ENCODE data around the gene TLR7. TPM values are rescaled to one million over a fixed set of nuclear protein-coding genes. Genes with fewer than 3 reads are reported as not detected.

TLR7 gene
- total RNA-seq, 1 donor from 2014 or later: not detected

DNA sequence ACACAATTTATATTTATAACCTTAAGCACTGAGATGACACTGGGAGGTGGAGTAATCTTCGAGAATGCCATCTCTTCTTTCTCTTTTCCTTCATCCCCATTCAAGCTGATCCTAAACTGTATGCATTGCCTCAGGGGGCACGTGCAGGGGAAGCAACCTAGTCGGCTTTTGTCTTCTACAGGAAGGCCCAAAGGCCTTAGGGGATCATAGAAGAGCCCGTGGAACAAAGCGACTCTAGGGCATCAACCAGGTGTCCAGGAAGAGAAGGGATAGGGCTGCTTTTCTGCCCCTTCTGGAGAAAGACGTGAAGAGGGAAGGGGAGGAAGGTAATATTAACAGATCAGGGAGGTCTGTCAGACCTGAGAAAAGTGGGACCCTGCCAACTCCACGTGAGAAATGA lies 32.6 kb downstream of the TLR7 start:
- Mint-ChIP-seq H3K4me1 (ENCODE audit: unreplicated experiment) (no peaks in the 10 kb centered on the region), H3K27ac (ENCODE audit: unreplicated experiment) (no peak overlapping the region), H3K4me3 (ENCODE audit: unreplicated experiment) (no peak overlapping the region), H3K36me3 (ENCODE audit: unreplicated experiment) (no peaks in the 10 kb centered on the region), H3K27me3 (ENCODE audit: unreplicated experiment) (peaks cover 8% of the 10 kb centered on the region), H3K9me3 (ENCODE audit: unreplicated experiment) (no peaks in the 10 kb centered on the region)
- DNase-seq (ENCODE audit: extremely low spot score, unreplicated experiment): no peak
- TF ChIP-seq, protein P1, sequence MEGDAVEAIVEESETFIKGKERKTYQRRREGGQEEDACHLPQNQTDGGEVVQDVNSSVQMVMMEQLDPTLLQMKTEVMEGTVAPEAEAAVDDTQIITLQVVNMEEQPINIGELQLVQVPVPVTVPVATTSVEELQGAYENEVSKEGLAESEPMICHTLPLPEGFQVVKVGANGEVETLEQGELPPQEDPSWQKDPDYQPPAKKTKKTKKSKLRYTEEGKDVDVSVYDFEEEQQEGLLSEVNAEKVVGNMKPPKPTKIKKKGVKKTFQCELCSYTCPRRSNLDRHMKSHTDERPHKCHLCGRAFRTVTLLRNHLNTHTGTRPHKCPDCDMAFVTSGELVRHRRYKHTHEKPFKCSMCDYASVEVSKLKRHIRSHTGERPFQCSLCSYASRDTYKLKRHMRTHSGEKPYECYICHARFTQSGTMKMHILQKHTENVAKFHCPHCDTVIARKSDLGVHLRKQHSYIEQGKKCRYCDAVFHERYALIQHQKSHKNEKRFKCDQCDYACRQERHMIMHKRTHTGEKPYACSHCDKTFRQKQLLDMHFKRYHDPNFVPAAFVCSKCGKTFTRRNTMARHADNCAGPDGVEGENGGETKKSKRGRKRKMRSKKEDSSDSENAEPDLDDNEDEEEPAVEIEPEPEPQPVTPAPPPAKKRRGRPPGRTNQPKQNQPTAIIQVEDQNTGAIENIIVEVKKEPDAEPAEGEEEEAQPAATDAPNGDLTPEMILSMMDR (IDR thresholded peaks at IDR 0.05): no peak

DNA sequence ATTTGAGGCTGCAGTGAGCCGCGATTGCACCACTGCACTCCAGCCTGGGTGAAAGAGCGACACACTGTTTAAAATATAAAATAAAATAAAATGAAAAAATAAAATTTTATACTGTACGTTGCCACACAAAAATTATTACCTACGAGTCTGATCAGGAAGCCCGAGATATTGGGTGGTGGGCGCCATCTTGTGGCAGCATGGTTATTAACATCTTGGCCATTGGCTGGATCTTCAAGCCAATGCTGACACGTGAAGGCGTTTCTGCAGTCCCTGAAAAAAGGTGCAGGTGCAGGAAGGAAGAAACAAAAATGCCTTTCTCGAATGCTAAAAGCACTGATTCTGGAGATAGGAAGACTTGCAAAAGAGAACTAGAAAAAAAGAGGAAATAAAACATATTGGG lies 34.6 kb downstream of the TLR7 start:
- no peaks in the 10 kb centered on the region for H3K4me1 Mint-ChIP-seq (ENCODE audit: unreplicated experiment)
- H3K4me3 Mint-ChIP-seq (ENCODE audit: unreplicated experiment): no peak overlapping the region
- no peaks in the 10 kb centered on the region for H3K36me3 Mint-ChIP-seq (ENCODE audit: unreplicated experiment)
- no peaks in the 10 kb centered on the region for H3K9me3 Mint-ChIP-seq (ENCODE audit: unreplicated experiment)
- peaks cover 11% of the 10 kb centered on the region for H3K27me3 Mint-ChIP-seq (ENCODE audit: unreplicated experiment)
- TF ChIP-seq, protein P1 (IDR thresholded peaks at IDR 0.05): peak; percentile 71
- no peak for DNase-seq (ENCODE audit: extremely low spot score, unreplicated experiment)
- H3K27ac Mint-ChIP-seq (ENCODE audit: unreplicated experiment): no peak overlapping the region

DNA sequence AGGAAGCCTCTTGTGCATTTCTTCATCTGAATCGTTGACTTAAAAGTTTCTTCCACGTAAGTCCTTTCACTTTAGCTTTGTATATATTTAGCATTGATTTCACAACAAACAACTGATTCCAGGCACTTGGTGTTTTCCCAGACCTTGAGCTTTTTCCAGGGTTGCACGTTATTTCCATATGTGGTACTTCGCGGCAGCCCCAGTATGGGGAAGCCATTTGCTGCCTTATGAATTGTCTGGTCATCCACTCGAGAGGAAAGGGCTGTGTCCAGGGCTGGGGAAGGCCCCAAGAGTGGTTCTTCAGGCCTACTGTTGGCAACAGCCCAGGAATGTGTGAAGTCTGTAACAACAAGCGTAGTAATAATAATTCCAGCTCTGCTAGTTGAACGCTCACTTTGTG lies 36.8 kb downstream of the TLR7 start:
- H3K4me3 Mint-ChIP-seq (ENCODE audit: unreplicated experiment): no peak overlapping the region
- TF ChIP-seq, protein P1 (IDR thresholded peaks at IDR 0.05): no peak
- no peak overlapping the region for H3K27ac Mint-ChIP-seq (ENCODE audit: unreplicated experiment)
- H3K4me1 Mint-ChIP-seq (ENCODE audit: unreplicated experiment): no peaks in the 10 kb centered on the region
- H3K36me3 Mint-ChIP-seq (ENCODE audit: unreplicated experiment): no peaks in the 10 kb centered on the region
- H3K9me3 Mint-ChIP-seq (ENCODE audit: unreplicated experiment): no peaks in the 10 kb centered on the region
- H3K27me3 Mint-ChIP-seq (ENCODE audit: unreplicated experiment): peaks cover 11% of the 10 kb centered on the region
- no peak for DNase-seq (ENCODE audit: extremely low spot score, unreplicated experiment)

DNA sequence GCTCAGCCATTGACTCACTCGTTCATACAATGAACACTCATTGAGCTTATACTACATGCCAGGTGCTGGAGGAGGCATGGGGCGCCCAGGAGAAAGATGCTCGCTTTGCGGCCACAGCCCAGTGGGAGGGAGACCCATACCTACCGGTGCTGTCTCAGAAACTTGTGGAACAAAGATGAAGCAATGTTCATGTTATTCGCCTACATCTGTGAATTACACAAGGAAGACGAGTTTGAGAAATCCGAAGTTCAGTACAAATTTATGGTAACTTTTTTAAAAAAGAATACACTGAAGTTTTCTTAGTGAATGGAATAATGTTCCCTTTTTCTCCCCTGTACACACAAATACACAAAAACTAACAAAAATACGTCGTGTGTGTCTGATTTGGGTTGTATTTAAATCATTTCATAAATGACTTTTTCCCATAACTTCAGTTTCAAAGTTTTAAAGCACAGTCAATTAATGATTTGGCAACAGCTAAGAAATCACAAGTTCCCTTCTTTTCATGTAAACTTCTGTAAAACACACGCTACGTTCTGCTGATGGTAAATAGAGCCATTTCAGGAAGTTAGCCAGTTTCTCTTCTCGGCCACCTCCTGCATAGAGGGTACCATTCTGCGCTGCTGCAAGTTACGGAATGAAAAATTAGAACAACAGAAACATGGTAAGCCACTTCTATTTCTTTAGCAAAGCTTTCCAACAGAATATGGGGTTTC lies 39.3 kb downstream of the TLR7 start, which contains the start of gene TLR8:
TLR8 (plus strand) TSS at position 575 of the 716 bp plus-strand sequence; CDS start at position 662, 87 bp downstream.
- Mint-ChIP-seq H3K27ac (ENCODE audit: unreplicated experiment) (no peak within 1 kb of the TSS), H3K36me3 (ENCODE audit: unreplicated experiment) (no peaks in the 10 kb centered on the region), H3K4me1 (ENCODE audit: unreplicated experiment) (no peaks in the 10 kb centered on the region), H3K9me3 (ENCODE audit: unreplicated experiment) (no peaks in the 10 kb centered on the region), H3K27me3 (ENCODE audit: unreplicated experiment) (peaks cover 14% of the 10 kb centered on the region), H3K4me3 (ENCODE audit: unreplicated experiment) (no peak within 1 kb of the TSS)
- DNase-seq (ENCODE audit: extremely low spot score, unreplicated experiment): no peak
- TF ChIP-seq, protein P1 (IDR thresholded peaks at IDR 0.05): no peak

DNA sequence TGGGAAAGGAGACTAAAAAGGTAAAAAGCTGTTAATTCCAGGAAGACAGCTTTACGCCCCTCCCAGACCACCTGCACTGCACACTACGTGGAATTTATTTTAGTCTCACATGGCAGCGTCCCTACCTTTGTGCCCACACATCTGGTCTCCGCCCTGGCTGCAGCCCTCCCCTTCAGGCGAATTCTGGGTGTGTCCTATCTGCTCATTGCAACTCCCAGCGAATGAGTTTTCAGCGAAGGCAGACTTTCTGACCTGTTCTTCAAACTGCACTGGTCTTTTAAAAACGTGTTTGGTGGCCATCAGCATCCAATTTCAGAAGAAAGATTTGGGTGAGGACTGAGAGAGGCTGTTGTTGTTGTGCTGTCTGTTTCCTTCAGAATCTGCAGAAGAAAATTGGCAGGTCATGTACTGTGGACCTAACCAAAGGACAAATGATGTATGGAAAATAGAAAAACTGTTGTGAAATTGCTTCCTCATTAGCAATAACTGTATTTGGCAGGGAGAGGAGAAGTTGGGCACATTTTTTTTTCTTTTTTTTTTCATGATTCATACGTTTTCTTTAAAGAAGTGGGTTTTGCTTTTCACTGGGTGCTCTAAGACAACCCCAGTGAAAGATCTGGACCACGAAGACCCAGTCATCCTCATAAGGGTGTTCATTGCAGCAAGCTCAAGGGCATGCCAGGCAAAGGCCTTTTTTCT lies 43.7 kb downstream of the TLR7 start:
- Mint-ChIP-seq H3K4me3 (ENCODE audit: unreplicated experiment) (no peak overlapping the region), H3K36me3 (ENCODE audit: unreplicated experiment) (no peaks in the 10 kb centered on the region), H3K27me3 (ENCODE audit: unreplicated experiment) (peaks cover 11% of the 10 kb centered on the region), H3K4me1 (ENCODE audit: unreplicated experiment) (no peaks in the 10 kb centered on the region), H3K27ac (ENCODE audit: unreplicated experiment) (no peak overlapping the region), H3K9me3 (ENCODE audit: unreplicated experiment) (peaks cover 4% of the 10 kb centered on the region)
- TF ChIP-seq, protein P1 (IDR thresholded peaks at IDR 0.05): no peak
- DNase-seq (ENCODE audit: extremely low spot score, unreplicated experiment): no peak

Measured in osteocyte (in vitro differentiated cells).